ENCODE measurements around the gene WLS.

GRCh38 chr1:68149907-68150306, 82.4 kb downstream of the WLS start:
- TF ChIP-seq ZNF274 (IDR thresholded peaks at IDR 0.05; ENCODE audit: low read depth, low read length) (no peak), YY1 (IDR thresholded peaks at IDR 0.05; ENCODE audit: insufficient read depth, insufficient read length) (no peak)
